LNCAP (cell line): ENCODE results near the gene KRAS.

ENCODE experiments used
- TF ChIP-seq, protein P1 (sequence below): fragments of 450-650 bp; IDR thresholded peaks from 2 replicates; pipeline ENCODE4 v1.5.1; 2017; ENCODE audit warnings: mild to moderate bottlenecking

The KRAS gene

DNA sequence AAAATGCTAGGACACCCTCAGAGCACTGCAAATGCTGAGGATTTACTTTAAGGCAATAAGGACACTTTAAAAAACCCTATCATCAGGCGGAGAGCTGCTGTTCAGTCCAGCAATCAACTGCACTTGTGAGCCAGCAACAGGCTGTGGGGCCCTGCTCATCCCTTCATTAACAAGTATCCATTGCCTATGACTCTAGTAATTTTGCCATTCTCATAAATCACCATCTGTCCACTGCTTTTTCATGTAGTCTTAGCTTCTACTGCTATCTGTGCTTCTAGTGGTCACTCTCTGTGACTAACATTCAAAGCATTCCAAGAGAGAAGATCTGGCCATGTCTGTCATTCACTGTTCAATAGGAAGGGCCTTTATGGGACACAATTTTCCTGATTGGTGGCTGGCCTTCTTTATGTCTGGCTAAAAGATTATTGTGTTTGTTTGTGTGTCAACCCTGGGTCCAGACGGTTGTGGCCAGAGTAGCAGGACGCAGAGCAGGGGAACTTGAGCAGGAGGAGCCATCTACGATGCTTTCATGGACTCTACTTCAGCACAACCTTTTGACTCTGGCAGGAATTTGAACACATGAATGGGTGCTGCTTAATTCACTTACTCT, 3.6 kb upstream of the KRAS start:
- TF ChIP-seq, protein P1, sequence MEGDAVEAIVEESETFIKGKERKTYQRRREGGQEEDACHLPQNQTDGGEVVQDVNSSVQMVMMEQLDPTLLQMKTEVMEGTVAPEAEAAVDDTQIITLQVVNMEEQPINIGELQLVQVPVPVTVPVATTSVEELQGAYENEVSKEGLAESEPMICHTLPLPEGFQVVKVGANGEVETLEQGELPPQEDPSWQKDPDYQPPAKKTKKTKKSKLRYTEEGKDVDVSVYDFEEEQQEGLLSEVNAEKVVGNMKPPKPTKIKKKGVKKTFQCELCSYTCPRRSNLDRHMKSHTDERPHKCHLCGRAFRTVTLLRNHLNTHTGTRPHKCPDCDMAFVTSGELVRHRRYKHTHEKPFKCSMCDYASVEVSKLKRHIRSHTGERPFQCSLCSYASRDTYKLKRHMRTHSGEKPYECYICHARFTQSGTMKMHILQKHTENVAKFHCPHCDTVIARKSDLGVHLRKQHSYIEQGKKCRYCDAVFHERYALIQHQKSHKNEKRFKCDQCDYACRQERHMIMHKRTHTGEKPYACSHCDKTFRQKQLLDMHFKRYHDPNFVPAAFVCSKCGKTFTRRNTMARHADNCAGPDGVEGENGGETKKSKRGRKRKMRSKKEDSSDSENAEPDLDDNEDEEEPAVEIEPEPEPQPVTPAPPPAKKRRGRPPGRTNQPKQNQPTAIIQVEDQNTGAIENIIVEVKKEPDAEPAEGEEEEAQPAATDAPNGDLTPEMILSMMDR = no peak

- TF ChIP-seq, protein P1 = no peak
Observed at GRCh38 chr12:25253371-25254068, 2.8 kb upstream of the KRAS start.

DNA sequence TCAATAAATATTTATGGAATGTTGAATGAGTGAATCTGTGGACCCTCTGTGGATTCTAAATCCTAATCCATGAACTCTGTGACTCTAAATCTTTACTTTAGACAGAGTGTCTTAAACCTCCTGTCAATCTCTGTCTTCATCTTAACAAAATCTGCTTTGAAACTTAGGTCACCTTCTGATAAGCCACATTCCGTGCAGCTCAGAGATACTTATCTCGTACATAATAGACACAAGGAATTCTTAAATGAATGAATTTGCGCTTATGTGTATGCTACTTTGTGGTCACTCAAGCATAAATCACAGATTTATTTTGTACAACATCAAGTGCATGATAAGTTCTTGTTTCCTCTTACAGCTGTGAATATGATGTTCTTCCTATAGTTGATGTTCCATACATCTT, 2.2 kb upstream of the KRAS start:
- TF ChIP-seq, protein P1 = no peak

- TF ChIP-seq, protein P1 = no peak
Observed at GRCh38 chr12:25251769-25252168, 1.0 kb upstream of the KRAS start.

- TF ChIP-seq, protein P1 = no peak
Observed at GRCh38 chr12:25249931-25250738, 594 bp downstream of the KRAS start.

GRCh38 chr12:25248732-25249131, 2.0 kb downstream of the KRAS start:
- TF ChIP-seq, protein P1 = no peak

- TF ChIP-seq, protein P1 = no peak
Observed at GRCh38 chr12:25248137-25248536, 2.6 kb downstream of the KRAS start.
